DMS53 (cell line): ENCODE measurements around the gene TTF2.
"Not testable (repeated sequence)": the region's sequence is repeated elsewhere in the genome, so short reads cannot be mapped to it uniquely, and the experiment has no call there.

ENCODE experiments used
- DNase-seq: peaks from one replicate; lab custom pipeline; 2025; lab: John Stamatoyannopoulos, UW

The TTF2 gene

DNA sequence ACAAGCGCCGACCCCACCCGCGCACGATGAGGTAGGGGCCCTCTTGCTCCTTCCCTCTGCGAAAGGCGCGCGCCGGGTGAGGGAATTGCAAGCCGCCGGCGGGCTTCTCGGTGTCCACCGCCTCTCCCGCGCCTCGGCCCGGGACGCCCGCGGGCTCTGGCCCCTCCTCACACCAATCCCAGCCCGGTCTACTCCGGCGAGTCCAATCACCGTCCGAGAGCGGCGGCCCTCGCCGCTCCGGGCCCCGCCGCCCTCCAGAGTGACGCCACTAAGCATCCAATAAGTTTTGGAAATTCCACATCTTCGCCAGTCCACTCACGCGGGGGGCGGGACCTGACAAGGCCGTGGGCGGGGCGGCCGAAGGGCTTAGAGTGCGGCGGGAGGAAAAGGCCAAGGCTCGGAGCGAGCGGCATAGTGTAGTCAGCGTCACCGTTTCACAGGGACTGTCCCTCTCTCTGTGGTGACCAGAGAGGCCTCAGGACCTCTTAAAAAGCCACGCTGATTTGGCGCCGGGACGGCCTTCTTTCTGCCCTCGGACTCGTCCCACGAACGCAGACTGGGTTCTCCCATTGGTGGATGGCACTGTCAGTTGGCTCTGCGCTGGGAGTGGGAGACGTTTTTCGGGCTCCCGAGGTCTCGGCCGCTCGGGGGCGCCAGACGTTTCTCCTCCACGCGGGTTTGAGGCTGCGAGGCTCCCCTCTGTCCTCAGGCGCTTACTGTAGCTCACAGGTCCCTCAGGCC is 61.6 kb downstream of the TTF2 start, which contains the start of gene TRIM45:
Gene TRIM45, minus strand, starts transcription at position 161 of the 741 bp plus-strand sequence. CDS start 548 bp downstream, outside the sequence.
- DNase-seq: peak; percentile 91

GRCh38 chr1:117122330-117123025 is 62.4 kb downstream of the TTF2 start:
- peak; percentile 22 for DNase-seq

GRCh38 chr1:117123274-117123673 is 63.1 kb downstream of the TTF2 start:
- DNase-seq: no peak

DNA sequence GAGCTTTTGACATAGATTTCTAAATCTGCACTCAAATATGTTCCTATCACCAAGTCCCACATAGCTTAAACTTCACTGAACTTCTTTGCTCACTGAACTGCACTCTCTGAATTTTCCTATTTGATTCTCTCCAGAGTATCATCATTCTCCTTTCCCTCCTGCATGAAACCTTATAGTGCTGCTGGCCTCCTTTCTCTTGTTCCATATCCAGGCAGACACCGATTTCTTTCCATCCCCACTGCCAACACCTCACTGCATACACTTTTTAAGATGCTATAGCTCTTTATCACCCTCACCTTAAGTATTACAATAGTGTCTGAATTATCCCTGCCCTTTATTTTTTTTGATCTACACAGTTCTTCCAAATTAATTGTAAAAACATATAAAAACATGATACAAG is 64.5 kb downstream of the TTF2 start:
- DNase-seq: no peak

GRCh38 chr1:117127795-117128194 is 67.7 kb downstream of the TTF2 start:
- no peak for DNase-seq

DNA sequence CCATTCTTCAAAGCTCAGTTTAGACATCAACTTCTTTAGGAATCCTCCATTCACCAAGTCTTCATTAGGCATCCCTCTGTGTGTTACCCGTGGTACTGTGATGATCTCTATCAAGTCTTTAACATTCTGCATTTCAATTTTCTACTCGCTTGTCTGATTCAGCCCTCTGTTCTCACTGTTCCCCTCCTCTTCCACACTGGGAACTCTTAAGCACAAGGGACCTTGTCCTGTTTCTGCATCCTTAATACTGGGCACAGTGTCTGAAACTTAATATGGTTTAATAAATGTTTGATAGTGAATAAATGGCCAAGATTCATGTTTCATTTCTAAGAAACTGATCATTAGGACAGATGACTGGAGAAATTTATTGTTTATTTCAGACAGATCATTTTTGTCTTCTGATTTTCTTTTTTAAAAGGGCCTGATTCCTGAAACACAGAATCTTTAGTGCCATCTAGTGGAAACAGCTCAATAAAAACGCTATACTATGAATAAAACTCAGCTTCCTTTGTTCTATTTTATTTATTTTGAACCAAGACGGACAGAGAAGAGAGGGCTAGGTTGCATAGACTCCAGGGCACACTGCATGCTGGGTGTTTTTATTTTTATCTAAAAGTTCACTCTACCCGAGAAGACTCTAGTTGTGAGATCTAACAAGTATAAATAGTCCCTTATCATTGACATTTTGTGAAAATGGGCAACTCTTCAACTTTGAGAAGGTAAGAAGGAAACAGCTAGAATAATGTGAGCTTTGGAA is 68.4 kb downstream of the TTF2 start:
- peak; percentile 24 for DNase-seq

DNA sequence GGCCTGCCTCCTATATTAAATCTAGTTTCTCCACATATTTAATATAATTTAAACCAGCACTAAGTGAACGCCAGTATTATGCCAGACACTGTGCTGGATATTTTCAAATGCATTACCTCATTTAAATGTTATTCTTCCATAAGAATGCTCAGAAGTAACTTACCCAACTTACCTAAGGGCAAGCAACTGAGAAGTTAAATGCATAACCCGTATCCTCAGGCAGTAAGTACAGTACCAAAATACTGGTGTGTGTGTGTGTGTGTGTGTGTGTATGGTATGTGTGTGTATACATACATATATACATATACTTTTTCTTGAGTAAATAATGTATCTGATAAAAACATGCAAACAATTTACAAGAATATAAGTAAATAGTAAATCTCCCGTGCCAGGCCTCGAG is 70.4 kb downstream of the TTF2 start:
- no peak for DNase-seq

DNA sequence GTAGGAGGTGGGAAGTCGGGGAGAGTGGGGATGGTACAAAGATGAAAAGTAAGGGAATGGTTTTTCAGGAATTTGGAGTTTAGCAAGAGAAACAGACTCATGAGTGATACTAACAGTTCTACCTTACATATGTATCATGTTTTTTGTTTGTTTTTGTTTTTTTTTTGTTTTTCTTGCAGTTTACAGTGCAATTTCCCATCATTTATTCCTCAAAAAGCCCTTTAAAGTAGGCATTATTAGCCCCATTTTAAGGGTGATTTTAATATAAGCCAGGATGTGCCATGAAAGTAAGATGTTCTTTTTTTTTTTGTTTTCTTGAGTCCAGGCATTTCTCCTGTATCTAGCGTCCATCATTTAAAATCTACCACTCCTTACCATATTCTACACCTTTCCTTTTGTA is 75.2 kb downstream of the TTF2 start:
- DNase-seq: no peak

DNA sequence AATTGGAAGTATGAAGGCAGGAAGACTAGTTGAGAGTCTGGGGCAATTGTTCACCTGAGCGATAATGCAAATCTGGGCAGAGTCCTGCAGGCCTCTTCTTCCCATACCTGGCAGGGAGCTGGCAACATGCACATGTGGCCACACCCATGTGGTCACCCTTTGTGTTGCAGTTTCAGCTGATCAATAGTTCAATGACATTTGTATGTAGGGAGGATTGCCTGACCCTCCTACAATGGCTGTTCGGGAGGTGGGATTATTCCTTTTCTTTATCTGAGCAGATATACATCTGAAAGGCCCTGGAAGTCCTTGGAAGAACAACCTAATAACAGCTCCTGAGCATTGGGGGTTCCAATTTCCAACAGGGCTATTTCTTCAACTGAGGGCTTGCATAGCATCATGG is 76.6 kb downstream of the TTF2 start:
- DNase-seq: no peak

DNA sequence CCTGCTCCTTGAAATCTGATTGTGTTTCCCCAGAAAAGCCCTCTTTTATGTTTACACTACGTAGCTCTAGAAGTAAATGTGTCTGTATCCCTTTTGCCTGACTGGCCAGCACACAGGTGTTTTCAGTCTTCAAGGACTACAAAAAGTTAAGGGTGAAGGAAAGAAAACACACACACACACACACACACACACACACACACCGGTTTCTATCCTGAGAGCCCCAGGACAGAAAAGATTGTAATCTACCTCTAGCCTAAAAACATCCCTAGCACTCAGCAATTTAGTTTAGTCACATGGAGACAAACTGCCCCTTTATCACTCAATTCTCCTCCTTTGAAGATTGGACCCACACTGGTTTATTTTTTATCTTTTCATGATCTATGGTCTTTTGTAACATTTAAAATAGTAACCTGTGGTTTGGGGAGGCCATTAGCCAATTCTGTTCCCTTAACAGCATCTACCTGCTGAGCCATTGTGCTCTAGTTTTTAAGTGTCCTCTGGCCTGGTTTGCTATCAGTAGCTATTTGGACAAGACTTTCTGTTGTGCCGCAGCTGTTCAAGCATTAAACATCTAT is 77.2 kb downstream of the TTF2 start:
- DNase-seq: no peak

- DNase-seq: no peak
These were observed 78.0 kb downstream of the TTF2 start for GRCh38 chr1:117138106-117138505.

DNA sequence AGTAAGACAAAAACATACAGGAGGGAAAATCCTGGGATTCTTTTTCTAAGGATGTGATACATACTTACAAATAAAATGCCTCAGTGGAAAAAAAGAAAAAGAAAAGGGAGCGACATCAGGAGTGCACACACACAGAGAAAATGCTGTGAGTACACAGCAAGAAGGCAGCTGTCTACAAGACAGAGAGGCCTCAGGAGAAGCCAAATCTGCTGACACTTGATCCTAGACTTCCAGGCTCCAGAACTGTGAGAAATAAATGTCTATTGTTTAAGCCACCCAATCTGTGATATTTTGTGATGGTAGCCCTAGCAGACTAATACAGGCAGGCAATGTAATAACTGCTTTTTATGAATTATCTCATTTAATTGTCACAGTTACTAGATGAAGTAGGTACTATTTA is 78.4 kb downstream of the TTF2 start:
- no peak for DNase-seq

DNA sequence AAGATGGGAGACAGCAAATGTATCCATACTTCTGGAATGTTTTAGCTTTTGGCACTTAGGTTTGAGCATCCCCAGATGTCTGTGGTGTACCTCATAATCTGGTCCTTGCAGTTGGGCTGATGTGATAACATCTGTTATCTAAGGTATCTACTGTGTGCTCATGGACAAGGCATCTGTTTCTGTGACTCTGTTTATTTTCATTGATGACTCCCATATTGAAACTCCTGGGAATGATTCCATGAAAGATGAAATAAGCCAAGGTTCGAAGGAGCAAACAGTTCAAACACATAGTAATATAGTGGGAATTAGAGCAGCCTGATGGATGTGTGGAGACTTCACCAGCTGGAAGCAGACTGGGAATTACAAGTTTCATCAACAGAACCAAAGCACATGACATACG is 82.1 kb downstream of the TTF2 start:
- DNase-seq: no peak

GRCh38 chr1:117143172-117143571 is 83.0 kb downstream of the TTF2 start:
- DNase-seq: no peak

GRCh38 chr1:117143871-117144270 is 83.7 kb downstream of the TTF2 start:
- DNase-seq: no peak

DNA sequence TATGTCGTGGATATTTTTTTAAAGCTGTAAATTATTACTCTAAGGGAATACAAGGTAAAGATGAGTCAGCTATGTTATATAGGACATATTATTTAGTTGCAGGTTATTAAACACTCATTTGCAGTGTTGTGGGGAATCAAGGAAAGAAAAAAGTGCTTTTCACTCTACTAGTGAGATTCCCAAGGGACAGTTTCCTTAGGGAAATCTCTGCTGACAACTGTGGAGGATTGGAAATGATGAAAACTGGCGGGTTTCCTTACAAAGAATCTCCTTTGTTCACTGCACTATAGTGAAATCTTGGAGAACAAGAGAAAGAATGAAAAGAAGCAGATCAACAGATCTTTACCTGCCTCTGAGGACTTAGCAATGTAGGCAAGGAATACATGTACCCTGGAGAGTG is 85.9 kb downstream of the TTF2 start:
- no peak for DNase-seq

- DNase-seq: peak; percentile 38
These were observed 86.6 kb downstream of the TTF2 start for GRCh38 chr1:117146575-117147340.

DNA sequence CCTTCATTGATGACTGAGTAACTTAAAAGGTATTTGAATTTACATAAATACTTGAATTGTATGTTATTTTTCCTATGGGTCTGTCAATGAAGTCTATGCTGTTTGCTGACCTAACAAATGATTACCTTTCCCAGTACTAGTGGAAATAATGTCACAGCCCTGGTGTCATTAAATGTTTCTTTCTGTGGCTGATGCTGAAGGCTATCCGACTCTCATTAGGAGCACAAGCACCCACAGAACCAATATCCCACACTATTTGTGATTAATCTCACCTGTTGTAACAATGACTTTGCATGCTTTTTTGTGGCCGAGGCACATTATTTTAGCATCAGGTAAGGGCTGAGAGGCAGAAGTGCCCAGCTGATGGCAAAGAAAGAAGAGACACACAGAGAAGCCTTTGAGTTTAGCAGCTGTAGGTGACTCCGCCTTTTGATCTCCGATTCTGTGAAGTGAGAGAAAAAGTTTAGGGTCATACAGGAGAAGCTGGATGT is 87.3 kb downstream of the TTF2 start:
- no peak for DNase-seq

- no peak for DNase-seq
These were observed 87.9 kb downstream of the TTF2 start for GRCh38 chr1:117147856-117148588.

GRCh38 chr1:117150316-117150715 is 90.2 kb downstream of the TTF2 start:
- DNase-seq: no peak

DNA sequence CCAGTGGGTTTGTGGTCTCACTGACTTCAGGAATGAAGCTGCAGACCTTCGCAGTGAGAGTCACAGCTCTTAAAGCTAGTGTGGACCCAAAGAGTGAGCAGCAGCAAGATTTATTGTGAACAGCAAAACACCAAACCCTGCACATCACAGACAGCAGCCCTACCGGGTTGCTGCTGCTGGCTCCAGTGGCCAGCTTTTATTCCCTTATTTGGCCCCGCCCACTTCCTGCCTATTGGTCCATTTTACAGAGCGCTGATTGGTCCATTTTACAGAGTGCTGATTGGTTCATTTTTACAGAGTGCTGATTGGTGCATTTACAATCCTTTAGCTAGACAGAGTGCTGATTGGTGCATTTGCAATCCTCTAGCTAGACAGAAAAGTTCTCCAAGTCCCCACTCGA is 91.2 kb downstream of the TTF2 start:
- not testable (repeated sequence) for DNase-seq
